Measurements from ENCODE around the gene CRYGS. TPM values are rescaled to one million over a fixed set of nuclear protein-coding genes. Genes with fewer than 3 reads are reported as not detected.

The CRYGS gene
- total and polyA plus RNA-seq, 10 donors = 4.2 to 24.8 (median 6.8) TPM

Other genes with a start within 250 kb of the CRYGS start
- 1 to 10 TPM; 4.3 to 7.7 (median 6.4) TPM for gene DGKG, start 182.1 kb downstream of the CRYGS start, total RNA-seq
- gene DGKG, start 182.1 kb downstream of the CRYGS start, polyA plus RNA-seq = under 1 TPM; 0.22 to 0.93 (median 0.71) TPM
- 10 to 100 TPM in 6 of 7 donors, 1 to 10 TPM in 1; 9.8 to 22.1 (median 14.4) TPM for gene TBCCD1, start 23.0 kb upstream of the CRYGS start, total RNA-seq
- 1 to 10 TPM; 3.7 to 5.1 (median 3.9) TPM for gene TBCCD1, start 23.0 kb upstream of the CRYGS start, polyA plus RNA-seq
- gene DNAJB11, start 26.3 kb upstream of the CRYGS start, total RNA-seq = 10 to 100 TPM; 33.0 to 98.2 (median 48.6) TPM
- 10 to 100 TPM; 27.5 to 29.1 (median 27.8) TPM for gene DNAJB11, start 26.3 kb upstream of the CRYGS start, polyA plus RNA-seq
- gene AHSG, start 68.7 kb upstream of the CRYGS start, total RNA-seq = under 1 TPM in 1 of 7 donors, not detected in 6; 0.30 TPM
- gene AHSG, start 68.7 kb upstream of the CRYGS start, polyA plus RNA-seq = not detected
- gene FETUB, start 96.0 kb upstream of the CRYGS start, total RNA-seq = not detected
- not detected for gene FETUB, start 96.0 kb upstream of the CRYGS start, polyA plus RNA-seq
- not detected for gene HRG, start 121.6 kb upstream of the CRYGS start, total RNA-seq
- gene HRG, start 121.6 kb upstream of the CRYGS start, polyA plus RNA-seq = not detected
- gene KNG1, start 173.0 kb upstream of the CRYGS start, total RNA-seq = under 1 TPM in 1 of 7 donors, not detected in 6; 0.36 TPM
- gene KNG1, start 173.0 kb upstream of the CRYGS start, polyA plus RNA-seq = not detected
- 100 to 1,000 TPM; 255 to 512 (median 355) TPM for gene EIF4A2, start 239.2 kb upstream of the CRYGS start, total RNA-seq
- gene EIF4A2, start 239.2 kb upstream of the CRYGS start, polyA plus RNA-seq = 100 to 1,000 TPM; 354 to 397 (median 381) TPM

Measured in spleen (tissue), 10 donors.